ENCODE results near the gene FKBP8.
"Not testable (repeated sequence)": the region's sequence is repeated elsewhere in the genome, so short reads cannot be mapped to it uniquely, and the experiment has no call there.

Gene FKBP8

GRCh38 chr19:18558604-18559003 lies 15.2 kb upstream of the FKBP8 start:
- no peak for DNase-seq

DNA sequence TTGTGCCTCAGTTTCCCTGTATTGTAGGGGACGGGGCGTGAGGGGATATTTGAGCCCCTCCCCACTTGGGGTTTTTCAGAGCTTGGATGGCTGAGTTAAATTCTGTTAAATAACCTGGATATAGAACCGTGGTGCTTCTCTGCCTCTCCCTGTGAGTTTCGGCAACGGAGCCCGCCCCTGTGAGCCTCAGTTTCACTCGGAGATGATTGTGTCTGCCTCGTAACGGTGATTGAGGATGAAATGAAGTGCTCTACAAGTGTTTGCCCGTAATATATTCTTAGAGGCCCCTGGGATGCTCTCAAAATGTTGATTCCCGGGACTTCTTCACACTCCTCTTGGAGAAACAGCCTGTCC lies 14.8 kb upstream of the FKBP8 start:
- no peak for DNase-seq

DNA sequence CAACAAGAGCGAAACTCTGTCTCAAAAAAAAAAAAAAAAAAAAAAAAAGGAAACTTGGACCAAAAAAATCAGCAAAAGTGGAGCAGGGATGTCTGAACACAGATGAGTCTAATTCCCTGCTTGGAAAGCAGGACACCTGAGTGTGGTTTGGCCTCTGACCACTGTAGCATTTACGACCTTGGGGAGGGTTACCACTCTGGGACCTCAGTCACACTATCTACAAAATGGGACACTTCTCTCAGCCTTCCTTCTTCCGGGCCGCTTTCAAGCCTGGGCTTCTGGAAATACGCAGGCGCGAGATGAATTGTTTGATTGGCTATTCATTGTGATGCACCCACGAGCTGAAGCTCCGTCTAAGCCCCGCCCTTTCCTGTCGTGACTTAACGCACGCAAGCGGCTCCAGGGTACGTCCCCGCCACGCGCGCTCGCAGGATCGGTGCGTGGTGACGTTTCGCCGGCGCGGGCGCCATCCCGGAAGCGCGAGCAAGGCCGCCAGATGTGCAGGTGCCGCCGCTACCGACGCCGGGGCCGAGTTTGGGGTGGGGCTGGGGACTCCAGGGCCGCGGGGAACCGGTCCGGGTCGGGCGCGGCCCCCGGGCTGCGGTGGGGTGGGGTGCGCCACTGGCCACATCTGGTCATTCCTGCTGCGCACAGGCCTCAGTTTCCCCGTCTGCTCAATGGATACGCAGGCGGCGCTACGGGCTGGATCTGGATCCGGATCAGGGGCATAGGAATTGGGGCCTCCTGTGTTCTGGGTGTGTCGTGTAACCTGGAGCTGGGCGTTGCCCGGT lies 14.2 kb upstream of the FKBP8 start, which contains the start of gene KXD1:
Gene KXD1, plus strand, starts transcription at position 460 of the 791 bp plus-strand sequence. CDS start 4,187 bp downstream, outside the sequence.
- DNase-seq: peak; percentile 43 to 97 (median 92)

DNA sequence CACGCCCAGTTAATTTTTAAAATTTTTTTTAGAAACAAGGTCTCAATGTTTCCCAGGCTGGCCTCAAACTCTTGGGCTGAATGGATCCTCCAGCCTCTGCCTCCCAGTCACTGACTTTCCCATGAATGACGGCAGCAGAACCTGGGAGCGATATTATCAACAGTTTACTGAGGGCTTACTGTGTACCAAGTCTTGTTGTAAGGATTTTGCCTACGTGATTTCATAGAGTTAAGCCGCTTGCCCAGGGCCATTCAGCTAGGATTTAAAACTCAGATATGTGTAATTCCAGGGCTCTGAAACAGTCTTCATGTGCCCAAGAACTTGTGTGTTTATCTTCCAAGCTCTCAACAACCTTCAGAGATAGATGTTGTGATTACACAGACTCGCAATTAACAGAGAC lies 8.3 kb upstream of the FKBP8 start:
- DNase-seq: no peak

DNA sequence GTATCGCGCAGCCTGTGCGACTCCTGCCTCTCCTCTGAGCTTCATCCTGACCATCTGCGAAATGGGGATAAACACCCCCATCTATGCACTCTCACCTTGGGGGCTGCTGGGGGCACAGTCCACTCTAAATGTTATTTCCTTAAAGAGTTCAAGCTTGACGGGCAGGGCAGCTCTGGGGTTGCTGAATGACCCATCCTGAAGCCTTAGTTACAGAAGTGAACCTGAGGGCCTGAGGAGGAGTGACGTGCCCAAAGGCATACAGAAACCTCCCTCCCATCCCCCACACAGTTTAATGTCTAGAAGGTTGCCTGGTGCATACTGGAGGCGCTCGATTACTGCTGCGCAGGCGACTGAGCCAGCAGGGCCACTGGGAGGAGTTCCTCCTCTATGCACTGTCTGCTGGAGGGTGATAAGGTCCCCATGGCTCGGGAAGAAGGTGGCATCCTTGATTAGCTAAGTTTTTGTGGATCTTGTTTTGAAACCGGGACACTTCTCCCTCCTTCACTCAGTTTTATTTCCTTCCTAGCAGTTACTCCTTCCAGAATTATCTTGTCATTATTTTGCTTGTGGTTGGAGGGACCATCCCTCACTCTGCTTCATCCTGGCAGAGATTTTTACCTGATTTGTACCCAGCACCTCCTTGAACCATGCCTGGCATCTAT lies 572 bp upstream of the FKBP8 start:
- peak in 2 of 14 donors; percentile 26 for DNase-seq

DNA sequence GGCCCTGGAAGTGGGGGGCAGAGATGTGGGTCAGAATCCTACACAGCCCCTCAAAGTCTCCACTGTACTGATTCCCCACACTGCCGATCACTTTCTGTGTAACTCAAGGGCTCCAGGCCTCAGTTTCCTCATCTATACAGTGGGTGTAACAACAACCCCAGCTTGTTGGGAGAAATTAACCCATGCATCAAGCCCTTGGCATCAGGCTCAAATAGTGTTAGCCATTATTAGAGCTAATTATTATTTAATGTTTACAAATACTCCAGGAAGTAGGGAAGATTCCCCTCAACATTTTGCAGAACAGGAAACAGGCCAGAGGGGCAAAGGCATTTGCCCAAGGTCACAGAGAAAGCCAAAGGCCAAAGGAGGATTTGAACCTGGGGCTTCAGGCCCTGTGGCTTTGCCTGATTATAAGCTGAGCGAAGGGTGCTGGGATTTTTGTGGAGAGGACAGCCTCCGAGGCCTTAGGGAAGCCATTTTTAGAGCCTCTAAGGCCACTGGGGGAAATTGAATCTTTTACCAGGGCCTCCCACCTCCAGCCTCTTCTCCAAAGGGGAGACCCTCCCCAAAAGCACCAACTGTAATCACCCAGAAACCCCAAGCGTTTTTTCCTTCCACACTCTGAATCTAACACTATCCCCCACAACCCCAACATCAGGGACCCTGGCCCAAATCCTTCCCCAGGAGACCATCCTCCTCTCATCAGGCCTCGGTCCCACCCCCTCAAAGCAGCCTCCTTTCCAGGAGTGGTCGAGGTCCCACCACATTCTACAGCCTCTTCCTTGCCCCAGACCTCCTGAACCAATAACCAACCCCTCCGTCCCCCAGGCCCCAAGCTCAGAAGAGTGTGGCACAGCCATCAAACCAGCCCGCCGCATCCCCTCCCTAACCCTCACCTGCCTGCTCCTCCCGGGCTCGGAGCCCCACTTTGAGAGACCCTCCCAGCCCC lies 1.1 kb downstream of the FKBP8 start:
- no peak for DNase-seq

GRCh38 chr19:18541258-18541991 lies 1.9 kb downstream of the FKBP8 start:
- DNase-seq: peak in 3 of 14 donors; percentile 1 to 46 (median 7)

- DNase-seq: not testable (repeated sequence)
Measured at GRCh38 chr19:18540200-18540599, 3.2 kb downstream of the FKBP8 start.

- no peak for DNase-seq
Measured at GRCh38 chr19:18539372-18539771, 4.0 kb downstream of the FKBP8 start.

GRCh38 chr19:18538115-18538514 lies 5.3 kb downstream of the FKBP8 start:
- no peak for DNase-seq

DNA sequence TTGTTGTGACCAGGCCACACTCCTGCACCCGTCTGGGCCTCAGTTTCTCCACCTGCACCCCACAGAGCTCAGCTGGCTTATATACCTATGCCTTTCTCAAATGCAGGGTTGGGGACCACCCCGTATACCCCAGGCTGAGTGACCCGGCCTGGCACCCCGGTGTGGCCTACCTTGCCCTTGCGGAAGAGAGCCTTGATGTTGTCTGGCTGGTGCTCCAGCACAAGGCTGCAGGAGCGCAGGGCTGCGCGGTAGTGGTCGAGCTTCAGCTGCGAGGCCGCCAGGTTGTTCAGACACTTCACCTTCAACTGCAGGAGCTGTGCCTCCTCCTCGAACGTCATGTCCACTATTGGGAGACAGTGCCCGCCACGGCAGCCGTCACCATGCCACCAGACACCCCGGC lies 5.9 kb downstream of the FKBP8 start:
- DNase-seq: no peak

GRCh38 chr19:18536475-18536874 lies 6.9 kb downstream of the FKBP8 start:
- DNase-seq: no peak

DNA sequence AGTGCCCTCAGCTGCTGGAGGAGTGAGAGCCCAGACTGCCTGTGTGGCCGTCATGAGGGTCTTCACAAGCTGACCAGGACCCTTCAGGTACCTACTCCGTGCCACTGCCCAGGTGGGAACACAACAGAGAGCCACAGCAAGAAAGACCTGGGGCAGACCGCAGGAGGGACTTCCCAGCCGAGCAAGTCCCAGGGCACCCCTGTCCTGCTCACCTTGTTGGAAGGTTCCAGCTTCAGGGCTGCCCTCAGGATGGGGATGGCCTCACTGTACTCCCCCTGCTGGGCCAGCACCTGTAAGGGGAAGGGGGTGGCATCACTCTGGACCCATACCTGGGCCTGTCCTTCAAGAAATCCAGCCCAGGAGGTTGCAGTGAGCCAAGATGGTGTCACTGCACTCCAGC lies 10.3 kb downstream of the FKBP8 start:
- no peak for DNase-seq

GRCh38 chr19:18532168-18532890 lies 11.0 kb downstream of the FKBP8 start:
- DNase-seq: no peak

DNA sequence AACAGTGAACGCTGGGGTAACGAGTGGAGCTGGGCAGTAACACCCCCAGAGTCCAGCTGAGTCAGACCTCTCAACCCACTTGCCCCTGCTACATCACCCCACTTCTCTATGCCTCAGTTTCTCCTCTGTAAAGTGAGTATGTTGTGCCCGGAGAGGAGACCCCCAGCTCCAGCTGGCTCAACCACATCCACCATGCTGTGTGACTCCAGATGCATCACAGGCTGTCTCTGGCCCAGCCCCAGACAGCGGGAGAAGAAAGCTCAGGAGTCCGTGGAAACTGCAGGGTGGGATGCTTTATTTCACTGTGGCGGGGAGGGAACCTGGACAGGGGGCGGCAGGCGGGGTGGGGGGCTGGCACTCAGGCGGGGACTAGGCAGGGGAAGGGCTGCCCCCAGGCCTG lies 11.9 kb downstream of the FKBP8 start:
- DNase-seq: no peak

- DNase-seq: no peak
Measured at GRCh38 chr19:18529782-18530181, 13.6 kb downstream of the FKBP8 start.

DNA sequence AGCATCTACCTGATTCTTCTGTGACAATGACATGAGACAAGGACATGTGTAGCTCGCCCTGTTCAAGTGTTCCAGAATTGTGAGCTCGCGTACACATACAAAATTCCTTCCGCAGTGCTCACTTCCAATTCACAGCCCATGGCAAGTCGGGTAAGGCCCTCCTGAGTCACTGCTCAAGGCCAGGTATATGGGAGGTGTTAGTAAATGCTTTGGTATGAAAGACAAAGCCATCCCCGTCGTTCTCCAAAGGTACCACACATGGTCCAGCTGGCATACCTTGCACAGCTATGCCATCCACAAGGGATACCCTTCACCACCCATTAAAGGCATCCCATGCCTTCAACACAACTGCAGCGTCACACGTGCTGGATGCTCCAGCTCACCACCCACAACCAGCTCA lies 17.1 kb downstream of the FKBP8 start:
- DNase-seq: no peak

- no peak for DNase-seq
Measured at GRCh38 chr19:18523841-18524240, 19.5 kb downstream of the FKBP8 start.

DNA sequence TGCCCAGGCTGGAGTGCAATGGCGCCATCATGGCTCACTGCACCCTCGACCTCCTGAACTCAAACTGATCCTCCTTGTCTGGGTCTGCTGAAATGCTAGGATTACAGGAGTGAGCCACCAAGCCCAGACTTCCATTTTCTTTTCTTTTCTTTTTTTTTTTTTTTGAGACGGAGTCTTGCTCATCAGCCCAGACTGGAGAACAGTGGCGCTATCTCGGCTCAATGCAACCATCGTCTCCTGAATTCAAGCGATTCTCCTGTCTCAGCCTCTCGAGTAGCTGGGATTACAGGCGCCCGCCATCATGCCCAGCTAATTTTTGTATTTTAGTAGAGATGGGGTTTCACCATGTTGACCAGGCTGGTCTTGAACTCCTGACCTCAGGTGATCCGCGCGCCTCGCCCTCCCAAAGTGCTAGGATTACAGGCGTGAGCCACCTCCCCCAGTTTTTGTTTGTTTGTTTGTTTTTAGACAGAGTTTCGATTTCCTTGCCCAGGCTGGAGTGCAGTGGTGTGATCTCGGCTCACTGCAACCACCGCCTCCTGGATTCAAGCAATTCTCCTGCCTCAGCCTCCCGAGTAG lies 20.4 kb downstream of the FKBP8 start:
- not testable (repeated sequence) for DNase-seq

- DNase-seq: peak; percentile 95 to 100 (median 100)
Measured at GRCh38 chr19:18522124-18522861, 21.1 kb downstream of the FKBP8 start.

All from C1 segment of cervical spinal cord (tissue), 14 donors.